NCI-H146 treated with DMSO at 0.1 percent for 48 hours (cell line): ENCODE results near the gene TOMM6.

Experiments used
- DNase-seq: peaks from one replicate; lab custom pipeline; 2025; ENCODE audit not compliant: unreplicated experiment; lab: John Stamatoyannopoulos, UW

Gene TOMM6

DNA sequence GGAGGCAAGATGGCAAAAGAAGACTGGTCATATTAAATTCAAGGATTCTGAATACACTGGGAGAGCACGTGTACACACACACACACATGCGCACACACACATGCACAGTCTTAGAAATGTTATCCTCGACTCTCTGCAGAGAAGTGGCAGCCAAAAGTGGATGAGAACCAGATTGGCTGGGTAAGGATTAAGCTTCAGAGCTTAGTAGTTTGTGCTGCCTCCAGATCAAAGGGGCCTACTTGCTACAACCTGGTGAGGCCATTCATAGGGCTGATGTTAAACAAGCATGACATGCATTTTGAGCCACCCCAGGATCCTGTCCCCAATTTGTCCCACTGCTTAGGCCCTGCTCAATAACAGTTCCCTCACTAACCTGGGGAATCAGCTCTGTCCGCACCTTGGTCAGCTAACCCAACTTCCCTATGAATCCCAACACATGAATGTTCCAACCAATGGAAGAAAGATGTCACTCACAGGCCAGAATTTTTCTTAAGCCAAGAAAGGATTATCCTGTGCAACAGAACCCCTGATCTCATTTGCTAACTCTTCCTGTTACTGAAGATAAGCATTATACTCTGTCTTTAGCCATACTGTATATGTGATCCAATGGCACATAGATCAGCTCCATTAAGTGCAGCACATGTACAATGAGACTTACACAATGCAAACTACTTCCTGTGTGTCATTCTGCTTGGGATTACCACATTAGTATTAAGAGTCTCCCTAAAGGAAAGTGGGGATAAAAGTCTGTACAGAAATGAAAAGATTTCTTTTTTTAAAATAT lies 31.0 kb downstream of the TOMM6 start:
- no peak for DNase-seq

DNA sequence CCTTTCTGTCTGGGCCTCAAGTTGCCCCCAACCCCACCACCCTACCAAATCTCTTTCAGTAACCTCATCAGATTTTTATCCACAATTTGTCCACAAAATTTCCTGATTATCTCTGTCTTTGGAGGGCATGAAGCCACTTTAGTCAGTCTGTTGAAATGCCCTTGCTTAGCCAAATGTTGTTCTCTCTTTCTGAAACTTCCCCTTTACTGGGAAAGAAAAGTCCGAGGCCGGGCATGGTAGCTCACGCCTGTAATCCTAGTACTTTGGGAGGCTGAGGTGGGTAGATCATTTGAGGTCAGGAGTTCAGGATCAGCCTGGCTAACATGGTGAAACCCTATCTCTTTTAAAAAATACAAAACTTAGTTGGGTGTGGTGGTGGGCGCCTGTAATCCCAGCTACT lies 33.8 kb downstream of the TOMM6 start:
- no peak for DNase-seq

- DNase-seq, result no peak
Measured at GRCh38 chr6:41822021-41822420, 34.5 kb downstream of the TOMM6 start.

DNA sequence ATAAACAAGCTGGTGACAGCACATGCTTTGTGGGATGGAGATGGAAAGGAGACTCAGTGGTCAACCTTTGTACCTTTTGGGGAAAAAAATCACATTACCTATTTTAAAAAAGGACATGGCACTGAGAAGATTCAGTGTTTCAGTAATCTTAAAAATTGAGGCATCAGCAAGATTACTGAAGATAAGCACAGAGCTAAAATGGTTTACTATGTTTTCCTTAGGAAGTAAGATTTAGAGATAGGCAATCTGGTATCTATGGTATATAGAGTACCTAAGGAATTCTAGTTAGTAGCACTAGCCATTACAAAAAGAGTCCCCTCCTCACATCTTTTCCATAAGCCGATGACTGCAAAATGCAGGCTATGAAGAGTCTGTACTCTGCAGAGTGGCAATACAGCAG lies 35.7 kb downstream of the TOMM6 start:
- no peak for DNase-seq

DNA sequence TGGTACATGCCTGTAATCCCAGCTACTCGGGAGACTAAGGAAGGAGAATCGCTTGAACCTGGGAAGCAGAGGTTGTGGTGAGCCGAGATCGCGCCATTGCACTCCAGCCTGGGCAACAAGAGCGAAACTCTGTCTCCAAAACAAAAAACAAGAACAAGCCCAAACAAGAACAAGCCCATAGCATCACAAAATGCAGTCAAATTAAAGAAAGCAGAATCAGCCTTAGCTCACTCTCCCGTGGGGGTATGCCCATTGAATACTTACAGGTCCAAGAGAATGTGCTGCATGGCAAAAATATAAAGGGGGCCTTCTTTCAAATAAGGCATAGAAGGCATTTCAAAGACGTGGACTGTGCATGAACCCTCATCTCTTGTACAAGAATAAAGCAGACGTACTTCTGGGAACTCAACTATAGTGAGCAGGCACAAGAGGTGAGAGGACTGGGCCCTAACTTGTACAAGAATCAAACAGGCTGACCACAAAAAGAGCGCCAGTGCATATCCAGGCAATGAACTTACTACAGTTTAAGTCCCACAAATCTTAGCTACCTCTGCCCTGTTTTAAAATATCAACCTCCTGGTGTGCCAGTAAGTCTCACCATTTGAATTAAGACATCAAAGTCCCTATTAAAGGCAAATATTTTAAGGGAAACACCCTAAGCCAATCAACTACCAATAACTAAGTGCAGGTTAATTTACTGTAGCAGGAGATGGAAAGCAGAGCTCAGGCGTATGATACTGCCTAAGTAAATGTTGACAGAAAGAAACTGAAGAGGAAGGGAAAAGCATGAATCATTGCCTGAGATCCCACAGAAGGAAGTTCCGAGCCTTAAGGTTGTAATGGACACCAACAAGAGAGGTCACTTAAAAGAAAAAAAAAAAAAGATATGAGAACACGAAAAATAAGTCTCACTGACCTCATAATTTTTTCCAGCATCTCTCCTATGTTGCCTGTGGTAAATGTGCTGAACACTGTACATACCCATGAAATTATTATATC lies 37.4 kb downstream of the TOMM6 start:
- no peak for DNase-seq

DNA sequence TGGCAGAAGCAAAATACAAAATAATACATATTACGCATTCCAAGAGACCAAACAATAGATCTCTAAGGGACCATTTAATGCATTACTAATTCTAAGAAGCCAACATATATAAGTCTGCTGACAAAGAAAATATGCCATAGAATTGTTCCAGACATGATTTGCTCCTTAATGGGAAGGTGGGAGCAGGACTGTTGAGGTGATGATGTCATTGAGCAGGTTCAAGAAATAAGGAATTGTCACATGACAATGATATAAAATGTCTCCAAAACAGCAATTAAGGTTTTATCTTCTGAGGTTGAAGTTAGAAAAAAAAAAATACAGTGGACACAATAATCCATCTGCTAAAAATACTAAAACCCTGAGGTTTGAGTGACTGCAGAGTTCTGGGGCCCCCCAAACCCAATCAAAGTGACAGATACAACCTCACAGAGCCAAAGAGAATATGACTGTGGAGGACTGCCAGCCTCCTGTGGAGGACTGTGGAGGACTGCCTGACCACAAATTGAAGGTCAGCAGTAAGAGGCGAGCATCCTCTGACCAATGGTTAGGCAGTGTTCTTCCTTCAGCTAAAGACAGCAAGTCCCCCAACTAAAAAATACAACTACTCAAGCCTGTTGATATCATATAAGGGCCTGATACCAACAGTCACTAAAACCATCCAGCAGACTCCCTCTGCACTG lies 39.0 kb downstream of the TOMM6 start:
- no peak for DNase-seq

DNA sequence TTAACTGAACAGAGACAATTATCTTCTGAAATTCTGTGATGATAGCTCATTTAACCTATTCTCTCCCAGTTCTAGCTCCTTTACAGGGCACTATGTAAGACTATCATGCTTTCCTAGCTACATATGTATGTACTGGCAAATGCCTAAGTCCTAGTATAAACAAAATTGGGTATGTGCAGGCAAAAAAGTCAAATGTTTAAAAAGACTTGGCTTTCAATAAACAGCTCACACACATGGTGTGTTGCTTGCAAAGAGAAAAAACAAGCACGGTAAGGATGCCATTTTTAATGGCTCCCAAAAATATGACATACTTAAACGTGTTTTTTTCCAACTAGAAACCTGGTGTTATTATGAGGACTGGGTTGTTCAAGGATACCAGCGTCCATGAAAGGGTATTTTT lies 44.8 kb downstream of the TOMM6 start:
- no peak for DNase-seq

DNA sequence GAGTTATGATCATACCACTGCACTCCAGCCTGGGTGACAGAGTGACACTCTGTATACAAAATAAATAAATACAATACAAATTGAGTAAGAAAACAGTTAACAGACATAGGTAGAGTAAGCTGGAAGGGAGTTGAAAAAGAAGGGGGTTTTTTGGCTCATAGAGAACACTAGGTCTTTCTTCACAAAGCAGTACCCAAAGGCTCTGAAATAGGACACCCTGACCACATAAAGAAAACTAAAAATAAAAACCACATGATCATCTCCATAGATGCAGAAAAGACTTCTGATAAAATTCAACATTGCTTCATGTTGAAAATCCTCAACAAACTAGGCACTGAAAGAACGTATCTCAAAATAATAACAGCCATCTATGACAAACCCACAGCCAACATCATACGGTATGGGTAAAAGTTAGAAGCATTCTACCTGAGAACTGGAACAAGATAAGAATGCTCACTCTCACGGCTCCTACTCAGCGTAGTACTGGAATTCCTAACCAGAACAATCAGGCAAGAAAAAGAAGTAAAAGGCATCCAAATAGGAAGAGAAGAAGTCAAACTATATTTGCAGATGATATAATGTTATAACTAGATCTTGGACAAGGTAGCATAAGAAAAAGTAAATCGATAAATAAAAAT lies 48.6 kb downstream of the TOMM6 start:
- DNase-seq, result no peak

GRCh38 chr6:41836660-41837052 lies 49.2 kb downstream of the TOMM6 start:
- no peak for DNase-seq
